Measurements from ENCODE around the gene SLC35A5. TPM values are rescaled to one million over a fixed set of nuclear protein-coding genes. Genes with fewer than 3 reads are reported as not detected.

SLC35A5 gene
- total RNA-seq, 2 donors from 2014 or later: 39.9 to 43.2 TPM

- TF ChIP-seq CTCF (conservative IDR thresholded peaks at IDR 0.05): no peak
- WGBS, 2 experiments (ENCODE audit: insufficient coverage in 1 of 2, insufficient read length in 1 of 2): 100% methylated on average over 1 of the region's 1 CpG
Observed at GRCh38 chr3:112555535-112556170, 6.2 kb upstream of the SLC35A5 start.

GRCh38 chr3:112557976-112558375, 3.9 kb upstream of the SLC35A5 start:
- H3K4me1 ChIP-seq (ENCODE audit: control insufficient read depth, insufficient read depth, low read length): no peaks in the 10 kb centered on the region
- TF ChIP-seq CTCF (conservative IDR thresholded peaks at IDR 0.05): no peak
- Mint-ChIP-seq H3K27me3 (ENCODE audit: insufficient read depth) (no peaks in the 10 kb centered on the region), H3K36me3 (ENCODE audit: low read depth) (peaks cover 39% of the 10 kb centered on the region), H3K4me3 (no peak overlapping the region), H3K4me1 (peaks cover 13% of the 10 kb centered on the region), H3K9me3 (peaks cover 10% of the 10 kb centered on the region), H3K27ac (no peak overlapping the region)
- WGBS, 2 experiments (ENCODE audit: insufficient coverage in 1 of 2, insufficient read length in 1 of 2): 90% methylated on average over 1 of the region's 1 CpG; no CpG with 5 or more reads in 1 of the 2 experiments
- H3K27me3 ChIP-seq (ENCODE audit: control insufficient read depth, insufficient read depth, low read length, poor library complexity, severe bottlenecking): no peaks in the 10 kb centered on the region
- no peak for DNase-seq
- no peak overlapping the region for H3K4me3 ChIP-seq (ENCODE audit: low read length)
- no peak overlapping the region for H3K27ac ChIP-seq (ENCODE audit: low read depth, low read length)
- H3K9ac ChIP-seq (ENCODE audit: extremely low read depth, low read length, poor library complexity, severe bottlenecking): no peak overlapping the region
- peaks cover 12% of the 10 kb centered on the region for H3K36me3 ChIP-seq (ENCODE audit: control insufficient read depth, insufficient read depth, low read length)
- H3K9me3 ChIP-seq (ENCODE audit: control insufficient read depth, low read length): peaks cover 9% of the 10 kb centered on the region

More at GRCh38 chr3:112555535-112556170, 6.2 kb upstream of the SLC35A5 start:
- Mint-ChIP-seq H3K36me3 (ENCODE audit: low read depth) (peaks cover 55% of the 10 kb centered on the region), H3K4me3 (no peak overlapping the region), H3K4me1 (peaks cover 13% of the 10 kb centered on the region), H3K27me3 (ENCODE audit: insufficient read depth) (no peaks in the 10 kb centered on the region), H3K9me3 (peaks cover 18% of the 10 kb centered on the region), H3K27ac (no peak overlapping the region)
- no peak for DNase-seq
- Histone ChIP-seq H3K9ac (ENCODE audit: extremely low read depth, low read length, poor library complexity, severe bottlenecking) (no peak overlapping the region), H3K4me3 (ENCODE audit: low read length) (no peak overlapping the region), H3K36me3 (ENCODE audit: control insufficient read depth, insufficient read depth, low read length) (peaks cover 21% of the 10 kb centered on the region), H3K27ac (ENCODE audit: low read depth, low read length) (no peak overlapping the region), H3K27me3 (ENCODE audit: control insufficient read depth, insufficient read depth, low read length, poor library complexity, severe bottlenecking) (no peaks in the 10 kb centered on the region), H3K4me1 (ENCODE audit: control insufficient read depth, insufficient read depth, low read length) (no peaks in the 10 kb centered on the region), H3K9me3 (ENCODE audit: control insufficient read depth, low read length) (peaks cover 25% of the 10 kb centered on the region)

- Mint-ChIP-seq H3K4me3 (peak overlapping the region; percentile 92), H3K4me1 (peaks cover 26% of the 10 kb centered on the region), H3K36me3 (ENCODE audit: low read depth) (peaks cover 33% of the 10 kb centered on the region), H3K27me3 (ENCODE audit: insufficient read depth) (no peaks in the 10 kb centered on the region), H3K9me3 (peaks cover 7% of the 10 kb centered on the region), H3K27ac (peak overlapping the region; percentile 98)
- no peak overlapping the region for H3K27ac ChIP-seq (ENCODE audit: low read depth, low read length)
- peak overlapping the region; percentile 81 for H3K9ac ChIP-seq (ENCODE audit: extremely low read depth, low read length, poor library complexity, severe bottlenecking)
- peaks cover 12% of the 10 kb centered on the region for H3K36me3 ChIP-seq (ENCODE audit: control insufficient read depth, insufficient read depth, low read length)
- H3K4me3 ChIP-seq (ENCODE audit: low read length): peak overlapping the region; percentile 98
- no peak for TF ChIP-seq CTCF (conservative IDR thresholded peaks at IDR 0.05)
- H3K27me3 ChIP-seq (ENCODE audit: control insufficient read depth, insufficient read depth, low read length, poor library complexity, severe bottlenecking): no peaks in the 10 kb centered on the region
- no peak for DNase-seq
- H3K4me1 ChIP-seq (ENCODE audit: control insufficient read depth, insufficient read depth, low read length): no peaks in the 10 kb centered on the region
- H3K9me3 ChIP-seq (ENCODE audit: control insufficient read depth, low read length): peaks cover 5% of the 10 kb centered on the region
- WGBS, 2 experiments (ENCODE audit: insufficient coverage in 1 of 2, insufficient read length in 1 of 2): 31% methylated on average over 2 of the region's 2 CpGs; no CpG with 5 or more reads in 1 of the 2 experiments
Observed at GRCh38 chr3:112560307-112560706, 1.5 kb upstream of the SLC35A5 start.
